Gastroesophageal sphincter (tissue), 3 donors: Measurements from ENCODE around the gene FBXW2.

Experiments
- POLR2AphosphoS5 ChIP-seq: sonication (generic); formaldehyde crosslinking; IDR thresholded peaks from one replicate; pipeline ENCODE4 v1.6.1; 2017; ENCODE audit warnings: antibody characterized with exemption
- TF ChIP-seq, protein P1 (sequence below), 4 experiments: fragments of 200-600 bp in 2 of 4; fragments of 450-650 bp in 2 of 4; sonication (generic) in 1 of 4; IDR thresholded peaks; one replicate each; pipeline ENCODE4 v1.5.1; 2017 to 2019; ENCODE audit warnings: antibody characterized with exemption in 4 of 4, mild to moderate bottlenecking in 2 of 4, moderate library complexity in 2 of 4

DNA sequence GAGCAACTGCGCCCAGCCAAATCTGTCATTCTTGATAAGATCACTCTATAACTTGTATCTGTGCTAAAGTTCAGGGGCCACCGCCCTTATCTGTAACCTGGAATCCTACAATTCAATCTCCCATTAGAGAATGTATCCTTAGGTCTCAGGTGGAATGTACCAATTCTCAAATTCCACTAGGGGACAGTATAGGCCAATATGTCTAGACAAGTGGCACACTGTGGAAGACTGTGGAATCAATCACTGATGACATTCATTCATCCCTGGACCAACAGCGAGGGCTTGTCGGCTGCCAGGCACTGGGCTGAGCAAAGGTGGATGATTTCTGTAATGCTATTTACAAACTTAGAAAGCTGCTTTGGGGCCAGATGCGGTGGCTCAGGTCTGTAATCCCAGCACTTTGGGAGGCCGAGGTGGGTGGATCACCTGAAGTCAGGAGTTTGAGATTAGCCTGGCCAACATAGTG is 50.2 kb downstream of the FBXW2 start:
- TF ChIP-seq POLR2AphosphoS5, result no peak
- TF ChIP-seq, protein P1, sequence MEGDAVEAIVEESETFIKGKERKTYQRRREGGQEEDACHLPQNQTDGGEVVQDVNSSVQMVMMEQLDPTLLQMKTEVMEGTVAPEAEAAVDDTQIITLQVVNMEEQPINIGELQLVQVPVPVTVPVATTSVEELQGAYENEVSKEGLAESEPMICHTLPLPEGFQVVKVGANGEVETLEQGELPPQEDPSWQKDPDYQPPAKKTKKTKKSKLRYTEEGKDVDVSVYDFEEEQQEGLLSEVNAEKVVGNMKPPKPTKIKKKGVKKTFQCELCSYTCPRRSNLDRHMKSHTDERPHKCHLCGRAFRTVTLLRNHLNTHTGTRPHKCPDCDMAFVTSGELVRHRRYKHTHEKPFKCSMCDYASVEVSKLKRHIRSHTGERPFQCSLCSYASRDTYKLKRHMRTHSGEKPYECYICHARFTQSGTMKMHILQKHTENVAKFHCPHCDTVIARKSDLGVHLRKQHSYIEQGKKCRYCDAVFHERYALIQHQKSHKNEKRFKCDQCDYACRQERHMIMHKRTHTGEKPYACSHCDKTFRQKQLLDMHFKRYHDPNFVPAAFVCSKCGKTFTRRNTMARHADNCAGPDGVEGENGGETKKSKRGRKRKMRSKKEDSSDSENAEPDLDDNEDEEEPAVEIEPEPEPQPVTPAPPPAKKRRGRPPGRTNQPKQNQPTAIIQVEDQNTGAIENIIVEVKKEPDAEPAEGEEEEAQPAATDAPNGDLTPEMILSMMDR (IDR thresholded peaks at IDR 0.05), result peak; percentile 11 to 49 (median 40)
